Measurements from ENCODE around the gene DISP2.

The DISP2 gene

GRCh38 chr15:40365016-40365415 is 7.0 kb downstream of the DISP2 start:
- no peak for DNase-seq

GRCh38 chr15:40365624-40366456 is 7.8 kb downstream of the DISP2 start:
- no peak for DNase-seq

GRCh38 chr15:40366457-40367370 is 8.7 kb downstream of the DISP2 start:
- DNase-seq, result no peak

GRCh38 chr15:40367371-40367685 is 9.3 kb downstream of the DISP2 start:
- no peak for DNase-seq

GRCh38 chr15:40367686-40368611 is 9.9 kb downstream of the DISP2 start:
- peak; percentile 94 for DNase-seq

- DNase-seq, result no peak
Observed at GRCh38 chr15:40368719-40369473, 10.9 kb downstream of the DISP2 start.

GRCh38 chr15:40369474-40369869 is 11.5 kb downstream of the DISP2 start:
- DNase-seq, result no peak

GRCh38 chr15:40369971-40370370 is 12.0 kb downstream of the DISP2 start:
- no peak for DNase-seq

- no peak for DNase-seq
Observed at GRCh38 chr15:40372981-40373380, 15.0 kb downstream of the DISP2 start.

GRCh38 chr15:40377606-40378005 is 19.6 kb downstream of the DISP2 start:
- no peak for DNase-seq

GRCh38 chr15:40379374-40379773 is 21.4 kb downstream of the DISP2 start:
- no peak for DNase-seq

- DNase-seq, result no peak
Observed at GRCh38 chr15:40379853-40380252, 21.8 kb downstream of the DISP2 start.

GRCh38 chr15:40380636-40381035 is 22.6 kb downstream of the DISP2 start:
- no peak for DNase-seq

- no peak for DNase-seq
Observed at GRCh38 chr15:40381818-40382529, 24.0 kb downstream of the DISP2 start.

- peak; percentile 96 for DNase-seq
Observed at GRCh38 chr15:40382580-40383456, 24.8 kb downstream of the DISP2 start, which contains the start of gene KNSTRN. Gene KNSTRN (plus strand): TSS chr15:40382721. CDS start chr15:40382836, 115 bp downstream.

- no peak for DNase-seq
Observed at GRCh38 chr15:40386480-40386879, 28.5 kb downstream of the DISP2 start.

GRCh38 chr15:40388941-40389823 is 31.2 kb downstream of the DISP2 start:
- no peak for DNase-seq

- DNase-seq, result no peak
Observed at GRCh38 chr15:40389824-40390595, 32.0 kb downstream of the DISP2 start.
